IMR-90 (cell line): ENCODE measurements around the gene SLFN12. TPM values are rescaled to one million over a fixed set of nuclear protein-coding genes. Genes with fewer than 3 reads are reported as not detected.

Experiments used
- ATAC-seq: fragments of 200-7000 bp; cut with Tn5 transposase; 2 replicates; pipeline ENCODE4 v1.9.1; 2020; ENCODE audit warnings: low read depth, mild to moderate bottlenecking, moderate library complexity
- BruUV-seq: library from RNA; stranded (reverse); fragments of 400-500 nt; replicated peaks from 2 replicates; lab custom pipeline; 2021; lab: Mats Ljungman, UMichigan
- CTCF ChIA-PET: fragments of 300-600 bp; formaldehyde crosslinking; extraction: SDS; loops from one replicate; lab custom pipeline; 2021; ENCODE audit warnings: antibody characterized with exemption; lab: Yijun Ruan, JAX
- POLR2A ChIA-PET: fragments of 300-600 bp; sonication (Branson Sonifier 250); formaldehyde crosslinking; loops from one replicate; lab custom pipeline; 2022; ENCODE audit warnings: antibody characterized with exemption; ENCODE audit not compliant: unreplicated experiment; lab: Charles Lee
- DNase-seq: peaks from one replicate; pipeline ENCODE4 v3.0.0; 2013
- H2AFZ ChIP-seq: replicated peaks from 2 replicates; pipeline ENCODE3; 2013; ENCODE audit warnings: low read length, mild to moderate bottlenecking; ENCODE audit not compliant: poor library complexity
- H2AK5ac ChIP-seq: 2 replicates; pipeline ENCODE4 v1.6.1; 2013; ENCODE audit warnings: low read depth, low read length, inconsistent platforms
- H2AK9ac ChIP-seq: replicated peaks from 2 replicates; pipeline ENCODE3; 2013; ENCODE audit warnings: mild to moderate bottlenecking, low read depth, low read length, moderate library complexity; ENCODE audit not compliant: poor library complexity
- H2BK120ac ChIP-seq: 2 replicates; pipeline ENCODE4 v1.6.1; 2013; ENCODE audit warnings: low read depth, low read length, inconsistent platforms
- H2BK15ac ChIP-seq: 3 replicates; pipeline ENCODE4 v1.6.1; 2013; ENCODE audit warnings: low read depth, low read length, inconsistent platforms
- H2BK20ac ChIP-seq: 2 replicates; pipeline ENCODE4 v1.6.1; 2013; ENCODE audit warnings: low read depth, mild to moderate bottlenecking, inconsistent platforms, low read length, moderate library complexity
- H2BK5ac ChIP-seq: 2 replicates; pipeline ENCODE4 v1.6.1; 2013; ENCODE audit warnings: mild to moderate bottlenecking, low read depth, low read length, inconsistent platforms; ENCODE audit not compliant: poor library complexity, severe bottlenecking
- H3K14ac ChIP-seq: replicated peaks from 2 replicates; pipeline ENCODE4 v1.6.1; 2013; ENCODE audit warnings: low read depth, low read length, inconsistent platforms
- H3K18ac ChIP-seq: 2 replicates; pipeline ENCODE4 v1.6.1; 2013; ENCODE audit warnings: low read depth, low read length, control low read depth
- H3K23ac ChIP-seq: 2 replicates; pipeline ENCODE4 v1.6.1; 2013; ENCODE audit warnings: low read depth, low read length, inconsistent platforms
- H3K27ac ChIP-seq: 2 replicates; pipeline ENCODE4 v1.5.1; 2013; ENCODE audit warnings: mild to moderate bottlenecking, control low read depth, low read length; ENCODE audit not compliant: insufficient read depth
- H3K27me3 ChIP-seq: 2 replicates; pipeline ENCODE4 v1.6.1; 2013; ENCODE audit warnings: low read length; ENCODE audit not compliant: control insufficient read depth, insufficient read depth
- H3K36me3 ChIP-seq: 2 replicates; pipeline ENCODE4 v1.6.1; 2013; ENCODE audit warnings: low read length, mixed read lengths; ENCODE audit not compliant: control insufficient read depth, insufficient read depth
- H3K4ac ChIP-seq: 2 replicates; pipeline ENCODE4 v1.6.1; 2013; ENCODE audit warnings: low read depth, low read length, inconsistent platforms
- H3K4me1 ChIP-seq: 2 replicates; pipeline ENCODE4 v1.6.1; 2013; ENCODE audit warnings: low read length, mixed read lengths; ENCODE audit not compliant: control insufficient read depth, insufficient read depth
- H3K4me2 ChIP-seq: 2 replicates; pipeline ENCODE4 v1.6.1; 2013; ENCODE audit warnings: low read depth, mild to moderate bottlenecking, control low read depth, low read length, moderate library complexity
- H3K4me3 ChIP-seq: 2 replicates; pipeline ENCODE4 v1.5.1; 2013; ENCODE audit warnings: low read depth, mild to moderate bottlenecking, control low read depth, low read length, moderate library complexity; ENCODE audit not compliant: insufficient read depth
- H3K56ac ChIP-seq: 2 replicates; pipeline ENCODE4 v1.6.1; 2013; ENCODE audit warnings: low read length, inconsistent platforms; ENCODE audit not compliant: insufficient read depth; ENCODE audit errors: extremely low read depth
- H3K79me1 ChIP-seq, 2 experiments: 2 replicates each; pipeline ENCODE4 v1.6.1; 2013; ENCODE audit warnings: low read length in 2 of 2, inconsistent platforms in 1 of 2, low read depth in 1 of 2
- H3K9ac ChIP-seq: 2 replicates; pipeline ENCODE4 v1.6.1; 2013; ENCODE audit warnings: low read depth, low read length, control low read depth
- H3K9me1 ChIP-seq: 2 replicates; pipeline ENCODE4 v1.6.1; 2013; ENCODE audit warnings: low read length, inconsistent platforms; ENCODE audit not compliant: insufficient read depth
- H3K9me3 ChIP-seq: 2 replicates; pipeline ENCODE4 v1.6.1; 2013; ENCODE audit warnings: low read length; ENCODE audit not compliant: control insufficient read depth, insufficient read depth
- H4K20me1 ChIP-seq: 2 replicates; pipeline ENCODE4 v1.6.1; 2013; ENCODE audit warnings: low read length, inconsistent platforms; ENCODE audit not compliant: insufficient read depth
- H4K5ac ChIP-seq: 2 replicates; pipeline ENCODE4 v1.6.1; 2013; ENCODE audit warnings: mild to moderate bottlenecking, low read depth, low read length, control low read depth
- H4K8ac ChIP-seq, 2 experiments: 2 replicates each; pipeline ENCODE4 v1.6.1; 2013; ENCODE audit warnings: low read depth in 2 of 2, low read length in 2 of 2, control low read depth in 1 of 2, inconsistent platforms in 1 of 2
- H4K91ac ChIP-seq: 2 replicates; pipeline ENCODE4 v1.6.1; 2013; ENCODE audit warnings: low read depth, low read length, inconsistent platforms; ENCODE audit not compliant: insufficient read depth
- CEBPB ChIP-seq: IDR thresholded peaks from 2 replicates; pipeline ENCODE4 v1.6.1; 2012; ENCODE audit warnings: low read depth, low read length, improper control_type of control experiment
- RAD21 ChIP-seq: IDR thresholded peaks from 2 replicates; pipeline ENCODE4 v1.6.1; 2012; ENCODE audit warnings: low read length, improper control_type of control experiment
- WGBS, 2 experiments: methylation state at CpG; one replicate each; pipeline versions ENCODE4 v1.1.5 to v1.1.7; 2013; ENCODE audit warnings: missing lambda C conversion rate in 2 of 2; ENCODE audit not compliant: insufficient read length in 1 of 2; ENCODE audit errors: extremely low coverage in 2 of 2; 5-methylcytosine and 5-hydroxymethylcytosine counted together
- dilution Hi-C: fragments of 300-500 bp; cut with HindIII; formaldehyde crosslinking; loops from one replicate; pipeline ENCODE4 v1.14.3; 2018; ENCODE audit warnings: low sequenced_read_pairs; ENCODE audit not compliant: unreplicated experiment
- in situ Hi-C: fragments of 300-500 bp; cut with MboI; formaldehyde crosslinking; loops from 3 replicates; pipeline ENCODE4 v1.14.3; 2019; ENCODE audit warnings: low sequenced_read_pairs, inconsistent platforms, mixed read lengths
- intact Hi-C: fragments of 100-400 bp; cut with micrococcal nuclease; formaldehyde crosslinking; loops from 2 replicates; pipeline ENCODE4 v1.10.0; 2022
- polyA plus RNA-seq, 3 experiments: library from polyadenylated mRNA; depleted of rRNA; stranded (reverse); fragments of >200 nt; gene quantifications; 2 replicates each; pipeline ENCODE4 v1.2.3, GENCODE V29; 2012; ENCODE audit warnings: low replicate concordance in 1 of 3
- total RNA-seq: library from RNA; depleted of rRNA; stranded (reverse); fragments of >200 nt; gene quantifications from 2 replicates; pipeline ENCODE4 v1.2.3, GENCODE V29; 2012

Gene SLFN12
- total and polyA plus RNA-seq, 2 of the 4 experiments (the other 2 are of a cell fraction) = 16.6 to 38.9 TPM

GRCh38 chr17:35428229-35428628, 4.1 kb downstream of the SLFN12 start:
- Histone ChIP-seq H3K9me3 (no peaks in the 10 kb centered on the region), H4K8ac (no peak overlapping the region), H3K4me1 (peaks cover 4% of the 10 kb centered on the region; the same call in 1 of the 2 replicates), H3K56ac (no peak overlapping the region), H2AFZ (no peak overlapping the region), H3K9ac (no peak overlapping the region), H3K23ac (no peak overlapping the region), H3K27me3 (no peaks in the 10 kb centered on the region), H2BK120ac (no peak overlapping the region), H2BK5ac (no peak overlapping the region), H4K91ac (no peak overlapping the region), H2AK9ac (no peak overlapping the region), H2AK5ac (no peak overlapping the region), H3K4me2 (no peak overlapping the region), H3K14ac (no peak overlapping the region), H4K5ac (no peak overlapping the region), H3K4ac (no peak overlapping the region), H4K20me1 (peaks cover 6% of the 10 kb centered on the region; the same call in 1 of the 2 replicates), H3K18ac (no peak overlapping the region), H3K27ac (no peak overlapping the region), H2BK20ac (no peak overlapping the region), H3K9me1 (peaks cover 9% of the 10 kb centered on the region; the same call in 1 of the 2 replicates), H2BK15ac (no peak overlapping the region), H3K4me3 (no peak overlapping the region), H3K79me1 (peaks cover 25 to 61% of the 10 kb centered on the region in 2 experiments), H3K36me3 (no peaks in the 10 kb centered on the region; the same call in 1 of the 2 replicates)
- DNase-seq (no peak), ATAC-seq (no peak)
- intact Hi-C loops (no loop called here), in situ Hi-C loops (no loop called here), dilution Hi-C loops (no loop called here)
- ChIA-PET CTCF (no interaction called here), POLR2A (no interaction called here)
- TF ChIP-seq RAD21 (no peak), CEBPB (no peak)
- WGBS, 2 experiments = no CpG with 5 or more reads among the region's 2 CpGs
- BruUV-seq = no TSS peak
